Effector memory CD4-positive, alpha-beta T cell (primary cell): ENCODE data around the gene DDX54.
A peak's percentile ranks its signal among the peaks of the same experiment; 100 is the strongest.

Experiments used
- DNase-seq, 3 donors: peaks; one replicate each; pipeline ENCODE4 v3.0.0-alpha.2; 2020
- H3K27ac ChIP-seq: 2 replicates; pipeline ENCODE4 v1.7.0; 2013; ENCODE audit warnings: mild to moderate bottlenecking, low read length, moderate library complexity; ENCODE audit not compliant: insufficient read depth, poor library complexity, severe bottlenecking
- H3K27me3 ChIP-seq: replicated peaks from 2 replicates; pipeline ENCODE4 v1.7.0; 2013; ENCODE audit warnings: mild to moderate bottlenecking, low read length; ENCODE audit not compliant: insufficient read depth, control insufficient read depth, poor library complexity, severe bottlenecking
- H3K36me3 ChIP-seq: 2 replicates; pipeline ENCODE4 v1.7.0; 2013; ENCODE audit warnings: mild to moderate bottlenecking, low read length, moderate library complexity; ENCODE audit not compliant: control insufficient read depth, insufficient read depth
- H3K4me1 ChIP-seq: 2 replicates; pipeline ENCODE4 v1.7.0; 2013; ENCODE audit warnings: low read length, mild to moderate bottlenecking; ENCODE audit not compliant: control insufficient read depth, insufficient read depth, poor library complexity, severe bottlenecking
- H3K4me3 ChIP-seq: 2 replicates; pipeline ENCODE4 v1.7.0; 2013; ENCODE audit warnings: low read length, low read depth, mild to moderate bottlenecking; ENCODE audit not compliant: insufficient read depth, poor library complexity, severe bottlenecking
- H3K9me3 ChIP-seq: 2 replicates; pipeline ENCODE4 v1.7.0; 2013; ENCODE audit warnings: mild to moderate bottlenecking, low read length, moderate library complexity; ENCODE audit not compliant: control insufficient read depth

Gene DDX54

GRCh38 chr12:113201187-113202177 is 16.2 kb upstream of the DDX54 start:
- Histone ChIP-seq H3K27ac (no peak overlapping the region), H3K27me3 (no peaks in the 10 kb centered on the region), H3K9me3 (no peaks in the 10 kb centered on the region), H3K4me3 (no peak overlapping the region), H3K4me1 (no peaks in the 10 kb centered on the region), H3K36me3 (no peaks in the 10 kb centered on the region)
- no peak for DNase-seq

DNA sequence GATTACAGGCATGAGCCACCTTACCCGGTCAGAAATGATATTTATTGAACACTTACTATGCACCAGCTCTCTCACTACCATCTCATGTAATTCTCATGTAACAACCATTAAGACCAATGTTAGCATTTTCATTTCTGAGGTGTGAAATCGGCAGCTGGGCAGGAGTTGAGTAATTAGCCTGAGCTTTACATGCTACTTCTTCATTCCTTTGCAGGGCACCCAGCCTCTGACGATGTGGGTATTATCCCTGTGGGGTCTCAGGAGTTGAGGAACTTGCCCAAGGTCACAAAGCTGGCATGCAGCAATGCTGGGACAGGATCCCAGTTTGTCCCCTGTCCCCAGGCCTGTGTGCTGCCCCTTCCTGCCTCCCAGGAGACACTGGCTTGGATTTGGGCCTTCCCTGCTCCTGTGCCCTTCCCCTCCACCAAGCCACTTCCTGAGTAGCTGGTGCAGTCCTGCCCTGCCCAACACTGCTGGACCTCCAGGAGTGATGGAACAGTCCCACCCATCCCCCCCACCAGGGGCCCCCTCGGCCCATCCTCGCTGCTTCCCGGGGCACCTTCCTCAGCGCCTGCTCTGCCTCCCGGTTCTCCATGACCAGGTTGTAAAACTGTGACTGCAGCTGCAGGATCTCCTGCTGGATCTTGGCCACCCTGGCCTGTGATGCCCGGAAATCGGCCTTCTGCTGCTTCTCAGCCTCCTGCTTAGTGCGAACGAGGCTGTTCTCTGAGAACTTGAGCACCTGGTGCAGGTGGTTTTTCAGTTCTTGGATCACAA is 14.9 kb upstream of the DDX54 start:
- DNase-seq, result no peak
- H3K4me1 ChIP-seq, result no peaks in the 10 kb centered on the region
- H3K4me3 ChIP-seq, result no peak overlapping the region

DNA sequence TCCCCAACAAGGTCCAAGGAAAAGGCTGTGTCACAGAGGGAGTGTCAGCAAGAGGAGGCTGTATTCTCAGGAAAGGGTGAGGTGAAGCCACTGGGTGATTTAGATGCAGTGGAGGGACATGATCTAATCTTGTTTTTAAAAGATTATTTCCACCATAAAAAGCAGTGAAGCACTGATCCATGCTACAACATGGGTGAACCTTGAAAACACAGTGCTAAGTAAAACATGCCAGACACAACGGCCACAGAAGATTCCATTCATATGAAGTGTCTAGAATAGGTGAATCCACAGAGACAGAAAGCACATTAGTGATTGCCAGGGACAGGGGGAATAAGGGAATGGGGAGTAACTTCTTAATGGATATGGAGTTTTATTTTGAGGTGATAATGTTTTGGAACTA is 13.0 kb upstream of the DDX54 start:
- H3K4me1 ChIP-seq, result no peaks in the 10 kb centered on the region
- no peaks in the 10 kb centered on the region for H3K36me3 ChIP-seq
- H3K27ac ChIP-seq, result no peak overlapping the region
- no peaks in the 10 kb centered on the region for H3K27me3 ChIP-seq
- no peak for DNase-seq
- no peaks in the 10 kb centered on the region for H3K9me3 ChIP-seq
- no peak overlapping the region for H3K4me3 ChIP-seq

More for the DNA sequence above, 14.9 kb upstream of the DDX54 start:
- H3K27me3 ChIP-seq, result no peaks in the 10 kb centered on the region
- H3K36me3 ChIP-seq, result no peaks in the 10 kb centered on the region
- no peaks in the 10 kb centered on the region for H3K9me3 ChIP-seq
- H3K27ac ChIP-seq, result no peak overlapping the region

DNA sequence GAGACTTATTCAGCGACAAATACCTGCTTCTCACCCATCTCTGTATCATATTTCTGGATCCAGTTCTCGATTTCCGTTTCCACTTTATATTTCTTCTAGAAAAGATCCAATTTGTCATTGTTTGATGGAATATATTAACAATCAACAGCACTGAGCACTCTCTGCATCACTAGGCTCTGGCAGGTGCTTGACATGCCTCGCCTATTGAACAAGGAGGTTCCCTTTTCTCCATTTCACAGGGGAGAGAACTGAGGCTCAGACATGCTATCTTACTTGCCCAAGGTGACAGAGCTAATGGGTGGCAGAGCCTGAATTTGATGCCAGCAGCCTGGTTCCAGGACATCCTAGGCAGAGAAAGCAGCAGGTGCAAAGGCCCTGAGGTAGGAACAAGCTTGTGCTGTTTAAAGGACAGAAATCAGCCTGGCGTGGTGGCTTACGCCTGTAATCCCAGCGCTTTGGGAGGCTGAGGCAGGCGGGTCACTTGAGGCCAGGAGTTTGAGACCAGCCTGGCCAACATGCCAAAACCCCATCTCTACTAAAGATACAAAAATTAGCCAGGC is 12.3 kb upstream of the DDX54 start:
- H3K9me3 ChIP-seq, result no peaks in the 10 kb centered on the region
- DNase-seq, result no peak
- no peak overlapping the region for H3K4me3 ChIP-seq
- no peaks in the 10 kb centered on the region for H3K4me1 ChIP-seq
- H3K27ac ChIP-seq, result no peak overlapping the region
- no peaks in the 10 kb centered on the region for H3K36me3 ChIP-seq
- H3K27me3 ChIP-seq, result no peaks in the 10 kb centered on the region

DNA sequence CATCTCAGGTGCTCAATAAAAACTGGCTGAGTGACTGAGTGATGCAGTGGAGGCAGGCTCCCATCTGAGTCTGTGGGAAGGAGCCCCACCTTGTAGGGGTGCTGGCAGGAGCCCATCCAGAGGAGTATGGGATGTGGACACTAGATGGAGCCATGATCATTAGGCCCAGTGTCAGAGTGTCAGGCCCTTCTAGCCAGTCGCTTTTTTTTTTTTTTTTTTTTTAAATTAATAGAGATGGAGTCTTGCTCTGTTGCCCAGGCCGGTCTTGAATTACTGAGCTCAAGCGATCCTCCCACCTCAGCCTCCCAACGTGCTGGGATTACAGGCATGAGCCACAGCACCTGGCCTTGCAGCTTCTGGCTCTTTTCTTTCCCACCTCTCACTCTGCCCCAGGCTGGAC is 11.7 kb upstream of the DDX54 start:
- no peaks in the 10 kb centered on the region for H3K9me3 ChIP-seq
- peaks cover 5% of the 10 kb centered on the region for H3K36me3 ChIP-seq
- H3K27ac ChIP-seq, result no peak overlapping the region
- no peaks in the 10 kb centered on the region for H3K4me1 ChIP-seq
- no peaks in the 10 kb centered on the region for H3K27me3 ChIP-seq
- no peak overlapping the region for H3K4me3 ChIP-seq
- DNase-seq, result peak in 2 of 3 donors; percentile 27 to 30

- H3K9me3 ChIP-seq, result no peaks in the 10 kb centered on the region
- no peak for DNase-seq
- peaks cover 8% of the 10 kb centered on the region for H3K36me3 ChIP-seq
- H3K27ac ChIP-seq, result no peak overlapping the region
- H3K27me3 ChIP-seq, result no peaks in the 10 kb centered on the region
- H3K4me1 ChIP-seq, result no peaks in the 10 kb centered on the region
- H3K4me3 ChIP-seq, result no peak overlapping the region
Observed at GRCh38 chr12:113196582-113196981, 11.3 kb upstream of the DDX54 start.

GRCh38 chr12:113195598-113195997 is 10.3 kb upstream of the DDX54 start:
- Histone ChIP-seq H3K4me1 (no peaks in the 10 kb centered on the region), H3K9me3 (no peaks in the 10 kb centered on the region), H3K4me3 (no peak overlapping the region), H3K36me3 (peaks cover 16% of the 10 kb centered on the region), H3K27ac (no peak overlapping the region), H3K27me3 (no peaks in the 10 kb centered on the region)
- DNase-seq, result no peak

- no peak overlapping the region for H3K27ac ChIP-seq
Observed at GRCh38 chr12:113194971-113195391, 9.7 kb upstream of the DDX54 start.

DNA sequence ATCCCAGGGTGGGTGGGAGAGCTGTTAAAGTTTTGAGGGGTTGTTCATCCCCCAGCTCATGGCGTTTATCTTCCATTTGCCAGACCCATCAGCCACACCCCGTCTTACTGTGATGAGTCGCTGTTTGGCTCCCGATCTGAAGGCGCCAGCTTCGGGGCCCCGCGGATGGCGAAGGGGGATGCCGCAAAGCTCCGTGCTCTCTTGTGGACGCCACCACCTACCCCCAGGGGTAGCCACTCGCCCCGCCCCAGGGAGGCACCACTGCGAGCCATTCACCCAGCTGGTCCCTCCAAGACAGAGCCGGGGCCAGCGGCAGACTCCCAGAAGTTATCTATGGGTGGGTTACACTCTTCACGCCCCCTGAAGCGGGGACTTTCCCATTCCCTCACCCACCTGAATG is 5.9 kb upstream of the DDX54 start:
- no peaks in the 10 kb centered on the region for H3K27me3 ChIP-seq
- peaks cover 16% of the 10 kb centered on the region for H3K36me3 ChIP-seq
- peaks cover 5% of the 10 kb centered on the region for H3K4me1 ChIP-seq
- no peak for DNase-seq
- H3K9me3 ChIP-seq, result no peaks in the 10 kb centered on the region
- H3K27ac ChIP-seq, result no peak overlapping the region
- no peak overlapping the region for H3K4me3 ChIP-seq

More at GRCh38 chr12:113194971-113195391, 9.7 kb upstream of the DDX54 start:
- no peak overlapping the region for H3K4me3 ChIP-seq
- H3K27me3 ChIP-seq, result no peaks in the 10 kb centered on the region
- H3K9me3 ChIP-seq, result no peaks in the 10 kb centered on the region
- no peaks in the 10 kb centered on the region for H3K4me1 ChIP-seq
- peaks cover 16% of the 10 kb centered on the region for H3K36me3 ChIP-seq
- DNase-seq, result no peak
